Lower leg skin (tissue), 3 donors: ENCODE data around the gene COL6A2.

ENCODE experiments used
- POLR2A ChIP-seq, 2 donors: fragments of 450-650 bp; IDR thresholded peaks; one replicate each; pipeline ENCODE4 v1.6.1; 2016 to 2017; ENCODE audit warnings: antibody characterized with exemption in 2 of 2, mild to moderate bottlenecking in 1 of 2, moderate library complexity in 1 of 2
- TF ChIP-seq, protein P1 (sequence below), 3 donors: fragments of 450-650 bp; IDR thresholded peaks; one replicate each; pipeline ENCODE4 v1.5.1; 2016; ENCODE audit warnings: antibody characterized with exemption in 3 of 3, mild to moderate bottlenecking in 3 of 3, moderate library complexity in 2 of 3

GRCh38 chr21:46127239-46128105 lies 29.6 kb downstream of the COL6A2 start:
- TF ChIP-seq, protein P1, sequence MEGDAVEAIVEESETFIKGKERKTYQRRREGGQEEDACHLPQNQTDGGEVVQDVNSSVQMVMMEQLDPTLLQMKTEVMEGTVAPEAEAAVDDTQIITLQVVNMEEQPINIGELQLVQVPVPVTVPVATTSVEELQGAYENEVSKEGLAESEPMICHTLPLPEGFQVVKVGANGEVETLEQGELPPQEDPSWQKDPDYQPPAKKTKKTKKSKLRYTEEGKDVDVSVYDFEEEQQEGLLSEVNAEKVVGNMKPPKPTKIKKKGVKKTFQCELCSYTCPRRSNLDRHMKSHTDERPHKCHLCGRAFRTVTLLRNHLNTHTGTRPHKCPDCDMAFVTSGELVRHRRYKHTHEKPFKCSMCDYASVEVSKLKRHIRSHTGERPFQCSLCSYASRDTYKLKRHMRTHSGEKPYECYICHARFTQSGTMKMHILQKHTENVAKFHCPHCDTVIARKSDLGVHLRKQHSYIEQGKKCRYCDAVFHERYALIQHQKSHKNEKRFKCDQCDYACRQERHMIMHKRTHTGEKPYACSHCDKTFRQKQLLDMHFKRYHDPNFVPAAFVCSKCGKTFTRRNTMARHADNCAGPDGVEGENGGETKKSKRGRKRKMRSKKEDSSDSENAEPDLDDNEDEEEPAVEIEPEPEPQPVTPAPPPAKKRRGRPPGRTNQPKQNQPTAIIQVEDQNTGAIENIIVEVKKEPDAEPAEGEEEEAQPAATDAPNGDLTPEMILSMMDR (IDR thresholded peaks at IDR 0.05), result no peak
- TF ChIP-seq POLR2A (IDR thresholded peaks at IDR 0.05), result no peak
